ENCODE data around the gene NR2F2.

GRCh38 chr15:96339619-96340347 is 9.3 kb downstream of the NR2F2 start:
- TF ChIP-seq POLR2A (IDR thresholded peaks at IDR 0.05) = no peak
- TF ChIP-seq CTCF (IDR thresholded peaks at IDR 0.05) = no peak
